Forelimb muscle (tissue), 1 donor: ENCODE data around the gene CD47. TPM values are rescaled to one million over a fixed set of nuclear protein-coding genes. Genes with fewer than 3 reads are reported as not detected.

Experiments used
- DNase-seq: peaks from one replicate; pipeline ENCODE4 v3.0.0-alpha.2; 2013; ENCODE audit warnings: low read depth
- polyA plus RNA-seq: library from polyadenylated mRNA; unstranded; fragments of 120-200 nt; gene quantifications from one replicate; pipeline ENCODE4 v1.2.1, GENCODE V29; 2013; ENCODE audit not compliant: insufficient read length

Gene CD47
- polyA plus RNA-seq, 1 donor = 59.5 TPM

- DNase-seq = no peak
Observed at GRCh38 chr3:108117241-108117775, 26.5 kb upstream of the CD47 start.

- DNase-seq = no peak
Observed at GRCh38 chr3:108114423-108115065, 23.7 kb upstream of the CD47 start.

- DNase-seq = no peak
Observed at GRCh38 chr3:108113975-108114374, 23.1 kb upstream of the CD47 start.

GRCh38 chr3:108110934-108111333, 20.1 kb upstream of the CD47 start:
- DNase-seq = no peak

GRCh38 chr3:108108416-108108815, 17.6 kb upstream of the CD47 start:
- no peak for DNase-seq

GRCh38 chr3:108106449-108106848, 15.6 kb upstream of the CD47 start:
- DNase-seq = no peak

GRCh38 chr3:108106031-108106430, 15.2 kb upstream of the CD47 start:
- no peak for DNase-seq

GRCh38 chr3:108103886-108104797, 13.3 kb upstream of the CD47 start:
- no peak for DNase-seq

GRCh38 chr3:108103040-108103751, 12.4 kb upstream of the CD47 start:
- no peak for DNase-seq

- no peak for DNase-seq
Observed at GRCh38 chr3:108102420-108103039, 11.7 kb upstream of the CD47 start.

GRCh38 chr3:108100906-108101660, 10.3 kb upstream of the CD47 start:
- no peak for DNase-seq

GRCh38 chr3:108099679-108100428, 9.0 kb upstream of the CD47 start:
- no peak for DNase-seq

- no peak for DNase-seq
Observed at GRCh38 chr3:108099244-108099643, 8.4 kb upstream of the CD47 start.

GRCh38 chr3:108098003-108098370, 7.2 kb upstream of the CD47 start:
- no peak for DNase-seq

- DNase-seq = no peak
Observed at GRCh38 chr3:108097322-108098002, 6.6 kb upstream of the CD47 start.

GRCh38 chr3:108096532-108097321, 5.9 kb upstream of the CD47 start:
- no peak for DNase-seq

GRCh38 chr3:108093616-108094015, 2.8 kb upstream of the CD47 start:
- DNase-seq = no peak

GRCh38 chr3:108093021-108093420, 2.2 kb upstream of the CD47 start:
- DNase-seq = no peak

- no peak for DNase-seq
Observed at GRCh38 chr3:108092501-108092900, 1.7 kb upstream of the CD47 start.
